HepG2 (cell line): ENCODE data around the gene TMEM223. TPM values are rescaled to one million over a fixed set of nuclear protein-coding genes. Genes with fewer than 3 reads are reported as not detected.

Experiments used
- KAT2B ChIP-seq: fragments of 150-350 bp; IDR thresholded peaks from 2 replicates; pipeline ENCODE4 v1.6.1; 2014; ENCODE audit warnings: low read depth, low read length, borderline replicate concordance
- NONO ChIP-seq, 2 experiments: fragments of 450-650 bp in 1 of 2; sonication (generic) in 1 of 2; formaldehyde crosslinking in 1 of 2; IDR thresholded peaks in 1 of 2; conservative IDR thresholded peaks in 1 of 2; 2 replicates each; pipeline versions ENCODE4 v1.6.1 to v1.8.0; 2017 to 2022; ENCODE audit warnings: mild to moderate bottlenecking in 1 of 2, missing genetic modification reagents in 1 of 2, moderate library complexity in 1 of 2
- SIN3B ChIP-seq: fragments of 150-350 bp; IDR thresholded peaks from 2 replicates; pipeline ENCODE4 v1.6.1; 2014; ENCODE audit warnings: low read length
- ZBTB2 ChIP-seq: sonication (generic); formaldehyde crosslinking; IDR thresholded peaks from 2 replicates; pipeline ENCODE4 v1.8.0; 2022; ENCODE audit warnings: low read depth, missing genetic modification reagents
- ZNF24 ChIP-seq: fragments of 450-650 bp; IDR thresholded peaks from 2 replicates; pipeline ENCODE4 v1.6.1; 2017; ENCODE audit warnings: antibody characterized with exemption, mild to moderate bottlenecking
- ZNF530 ChIP-seq: sonication (generic); formaldehyde crosslinking; IDR thresholded peaks from 2 replicates; pipeline ENCODE4 v1.5.0; 2020; ENCODE audit warnings: low read depth, mild to moderate bottlenecking, missing genetic modification reagents
- ZNF543 ChIP-seq: sonication (generic); formaldehyde crosslinking; IDR thresholded peaks from 2 replicates; pipeline ENCODE4 v1.4.0; 2020; ENCODE audit warnings: mild to moderate bottlenecking, missing genetic modification reagents
- ZNF546 ChIP-seq: sonication (generic); formaldehyde crosslinking; conservative IDR thresholded peaks from 2 replicates; pipeline ENCODE4 v1.8.1; 2023; ENCODE audit warnings: mild to moderate bottlenecking, missing genetic modification reagents
- polyA plus RNA-seq, 8 experiments: library from polyadenylated mRNA; depleted of rRNA in 3 of 8; stranded (reverse) in 7 of 8; unstranded in 1 of 8; fragments of >200 nt; fragmentation: Illumina TruSeq in 4 of 8; extraction: Trizol in 4 of 8; gene quantifications; 2 replicates each; pipeline versions ENCODE4 v1.2.1 to v1.2.3, GENCODE V29; 2011 to 2016; ENCODE audit warnings: low read depth in 4 of 8, missing spikeins in 1 of 8, mixed read lengths in 1 of 8; ENCODE audit not compliant: insufficient read depth in 1 of 8
- total RNA-seq, 5 experiments: library from RNA; depleted of rRNA; stranded (reverse); fragments of >200 nt; fragmentation: Illumina TruSeq; extraction: Trizol; gene quantifications; 2 replicates each; pipeline ENCODE4 v1.2.3, GENCODE V29; 2016; ENCODE audit warnings: low read depth in 1 of 5
- TF ChIP-seq, protein P1 (sequence below): sonication (generic); formaldehyde crosslinking; IDR thresholded peaks from 2 replicates; pipeline ENCODE4 v1.4.0; 2020; ENCODE audit warnings: missing genetic modification reagents
- TF ChIP-seq, protein P2 (sequence below): IDR thresholded peaks from 2 replicates; pipeline ENCODE4 v1.6.1; 2016
- TF ChIP-seq, protein P3 (sequence below): sonication (generic); formaldehyde crosslinking; IDR thresholded peaks from 2 replicates; pipeline ENCODE4 v1.5.1; 2020; ENCODE audit warnings: missing genetic modification reagents, mild to moderate bottlenecking, borderline replicate concordance

Gene TMEM223
- total and polyA plus RNA-seq, 2 of the 13 experiments (the other 11 are each of a cell fraction or from before 2014, with no cell fraction given): 19.5 to 24.9 TPM

GRCh38 chr11:62771144-62772021 is 20.4 kb downstream of the TMEM223 start, which contains the start of gene TAF6L (continued):
- TF ChIP-seq, protein P1, sequence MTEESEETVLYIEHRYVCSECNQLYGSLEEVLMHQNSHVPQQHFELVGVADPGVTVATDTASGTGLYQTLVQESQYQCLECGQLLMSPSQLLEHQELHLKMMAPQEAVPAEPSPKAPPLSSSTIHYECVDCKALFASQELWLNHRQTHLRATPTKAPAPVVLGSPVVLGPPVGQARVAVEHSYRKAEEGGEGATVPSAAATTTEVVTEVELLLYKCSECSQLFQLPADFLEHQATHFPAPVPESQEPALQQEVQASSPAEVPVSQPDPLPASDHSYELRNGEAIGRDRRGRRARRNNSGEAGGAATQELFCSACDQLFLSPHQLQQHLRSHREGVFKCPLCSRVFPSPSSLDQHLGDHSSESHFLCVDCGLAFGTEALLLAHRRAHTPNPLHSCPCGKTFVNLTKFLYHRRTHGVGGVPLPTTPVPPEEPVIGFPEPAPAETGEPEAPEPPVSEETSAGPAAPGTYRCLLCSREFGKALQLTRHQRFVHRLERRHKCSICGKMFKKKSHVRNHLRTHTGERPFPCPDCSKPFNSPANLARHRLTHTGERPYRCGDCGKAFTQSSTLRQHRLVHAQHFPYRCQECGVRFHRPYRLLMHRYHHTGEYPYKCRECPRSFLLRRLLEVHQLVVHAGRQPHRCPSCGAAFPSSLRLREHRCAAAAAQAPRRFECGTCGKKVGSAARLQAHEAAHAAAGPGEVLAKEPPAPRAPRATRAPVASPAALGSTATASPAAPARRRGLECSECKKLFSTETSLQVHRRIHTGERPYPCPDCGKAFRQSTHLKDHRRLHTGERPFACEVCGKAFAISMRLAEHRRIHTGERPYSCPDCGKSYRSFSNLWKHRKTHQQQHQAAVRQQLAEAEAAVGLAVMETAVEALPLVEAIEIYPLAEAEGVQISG (CRISPR knock-in tag): peak; percentile 67
- TF ChIP-seq, protein P2, sequence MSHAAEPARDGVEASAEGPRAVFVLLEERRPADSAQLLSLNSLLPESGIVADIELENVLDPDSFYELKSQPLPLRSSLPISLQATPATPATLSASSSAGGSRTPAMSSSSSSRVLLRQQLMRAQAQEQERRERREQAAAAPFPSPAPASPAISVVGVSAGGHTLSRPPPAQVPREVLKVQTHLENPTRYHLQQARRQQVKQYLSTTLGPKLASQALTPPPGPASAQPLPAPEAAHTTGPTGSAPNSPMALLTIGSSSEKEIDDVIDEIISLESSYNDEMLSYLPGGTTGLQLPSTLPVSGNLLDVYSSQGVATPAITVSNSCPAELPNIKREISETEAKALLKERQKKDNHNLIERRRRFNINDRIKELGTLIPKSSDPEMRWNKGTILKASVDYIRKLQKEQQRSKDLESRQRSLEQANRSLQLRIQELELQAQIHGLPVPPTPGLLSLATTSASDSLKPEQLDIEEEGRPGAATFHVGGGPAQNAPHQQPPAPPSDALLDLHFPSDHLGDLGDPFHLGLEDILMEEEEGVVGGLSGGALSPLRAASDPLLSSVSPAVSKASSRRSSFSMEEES (CRISPR knock-in tag): peak; percentile 91
- TF ChIP-seq ZNF546 (CRISPR knock-in tag) (0 out of 2 replicates have a peak, but pooled peaks have one; percentile 72), ZBTB2 (peak; percentile 62), ZNF24 (peak; percentile 4; the same call in 1 of the 2 replicates), NONO (IDR thresholded peaks at IDR 0.05) (no peak), NONO (CRISPR knock-in tag; conservative IDR thresholded peaks at IDR 0.05) (peak; percentile 72), KAT2B (no peak), ZNF543 (CRISPR knock-in tag) (peak; percentile 56; the same call in 1 of the 2 replicates), ZNF530 (CRISPR knock-in tag) (no peak), SIN3B (no peak)
- TF ChIP-seq, protein P3, sequence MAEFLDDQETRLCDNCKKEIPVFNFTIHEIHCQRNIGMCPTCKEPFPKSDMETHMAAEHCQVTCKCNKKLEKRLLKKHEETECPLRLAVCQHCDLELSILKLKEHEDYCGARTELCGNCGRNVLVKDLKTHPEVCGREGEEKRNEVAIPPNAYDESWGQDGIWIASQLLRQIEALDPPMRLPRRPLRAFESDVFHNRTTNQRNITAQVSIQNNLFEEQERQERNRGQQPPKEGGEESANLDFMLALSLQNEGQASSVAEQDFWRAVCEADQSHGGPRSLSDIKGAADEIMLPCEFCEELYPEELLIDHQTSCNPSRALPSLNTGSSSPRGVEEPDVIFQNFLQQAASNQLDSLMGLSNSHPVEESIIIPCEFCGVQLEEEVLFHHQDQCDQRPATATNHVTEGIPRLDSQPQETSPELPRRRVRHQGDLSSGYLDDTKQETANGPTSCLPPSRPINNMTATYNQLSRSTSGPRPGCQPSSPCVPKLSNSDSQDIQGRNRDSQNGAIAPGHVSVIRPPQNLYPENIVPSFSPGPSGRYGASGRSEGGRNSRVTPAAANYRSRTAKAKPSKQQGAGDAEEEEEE (CRISPR knock-in tag): 0 out of 2 replicates have a peak, but pooled peaks have one; percentile 27
